NCI-H2107 treated with DMSO at 0.1 percent for 48 hours (cell line): ENCODE data around the gene RHOT1.
A peak's percentile ranks its signal among the peaks of the same experiment; 100 is the strongest.
"Not testable (repeated sequence)": the region's sequence is repeated elsewhere in the genome, so short reads cannot be mapped to it uniquely, and the experiment has no call there.

Experiments used
- DNase-seq: peaks from one replicate; lab custom pipeline; 2025; ENCODE audit not compliant: unreplicated experiment; lab: John Stamatoyannopoulos, UW

Gene RHOT1

GRCh38 chr17:32142038-32142856 lies at the start of gene RHOT1:
RHOT1 (plus strand) TSS chr17:32142502; CDS start chr17:32142693, 191 bp downstream.
- peak; percentile 84 for DNase-seq

DNA sequence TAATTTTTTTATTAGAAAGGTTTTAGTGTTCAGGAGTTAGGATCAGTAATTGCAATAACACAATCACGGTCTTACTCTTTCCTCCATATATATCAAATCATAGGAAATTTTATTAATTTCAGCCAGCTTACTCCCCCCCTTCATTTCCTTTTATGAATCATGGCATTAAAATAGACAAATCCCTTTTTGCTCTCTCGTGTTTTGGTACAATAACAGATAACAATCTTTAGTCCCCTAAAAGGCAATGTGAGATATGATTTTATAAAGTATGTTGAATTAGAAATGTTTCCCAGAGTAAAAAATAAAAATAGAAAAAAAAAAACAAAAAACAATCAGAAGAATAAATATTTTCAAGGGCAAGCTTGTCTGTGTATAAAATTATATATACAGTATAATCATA lies 42.6 kb upstream of the RHOT1 start:
- DNase-seq, result no peak

GRCh38 chr17:32100323-32100722 lies 42.0 kb upstream of the RHOT1 start:
- not testable (repeated sequence) for DNase-seq

GRCh38 chr17:32100971-32101631 lies 41.2 kb upstream of the RHOT1 start:
- DNase-seq, result peak; percentile 60

DNA sequence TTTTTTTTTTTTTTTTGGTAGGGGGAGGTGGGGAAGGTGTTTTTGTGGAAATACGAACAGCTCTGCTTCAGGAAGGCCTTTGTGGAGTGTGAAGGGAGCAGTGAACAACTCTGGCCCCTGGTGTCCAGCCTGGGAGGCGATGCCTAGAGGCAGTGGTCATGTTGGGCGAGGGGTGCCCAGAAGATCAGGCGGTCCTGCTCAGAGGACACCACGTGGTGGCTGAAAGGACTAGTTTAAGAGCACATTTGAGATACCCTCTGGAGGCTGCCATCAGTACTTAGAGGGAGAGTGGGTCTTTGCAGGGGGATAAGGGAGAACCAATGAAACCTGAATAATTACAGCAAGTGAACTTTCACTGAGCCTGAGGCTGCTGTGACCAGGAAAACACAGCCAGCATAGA lies 40.1 kb upstream of the RHOT1 start:
- no peak for DNase-seq

GRCh38 chr17:32102646-32103186 lies 39.6 kb upstream of the RHOT1 start:
- DNase-seq, result no peak

GRCh38 chr17:32103476-32104113 lies 38.7 kb upstream of the RHOT1 start:
- DNase-seq, result no peak

GRCh38 chr17:32104158-32104557 lies 38.1 kb upstream of the RHOT1 start:
- no peak for DNase-seq

DNA sequence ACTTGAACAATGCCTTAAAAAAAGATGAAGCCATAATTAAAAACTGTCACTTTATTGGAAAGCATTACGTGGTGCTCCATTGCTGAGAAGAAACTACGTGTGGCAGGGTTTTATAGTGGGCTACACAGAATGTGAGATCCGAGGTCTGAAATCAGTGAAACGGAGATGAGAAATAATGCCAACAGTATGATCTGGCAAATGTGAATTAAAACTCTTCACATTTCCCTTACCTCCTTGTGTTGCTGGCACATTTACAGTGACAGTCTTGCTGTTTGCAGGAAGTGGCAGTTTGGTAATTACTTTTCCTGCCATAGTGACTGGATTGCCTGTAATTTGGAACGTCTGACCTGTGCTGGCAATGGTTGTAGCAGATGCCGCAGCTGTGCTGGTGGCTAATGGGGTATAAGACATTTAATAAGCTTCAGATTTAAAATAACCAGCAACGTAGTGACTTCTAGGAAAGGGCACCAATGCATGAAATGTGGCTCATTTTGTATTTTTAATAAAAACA lies 35.8 kb upstream of the RHOT1 start:
- DNase-seq, result not testable (repeated sequence)

- DNase-seq, result not testable (repeated sequence)
Measured at GRCh38 chr17:32107194-32107593, 35.1 kb upstream of the RHOT1 start.

DNA sequence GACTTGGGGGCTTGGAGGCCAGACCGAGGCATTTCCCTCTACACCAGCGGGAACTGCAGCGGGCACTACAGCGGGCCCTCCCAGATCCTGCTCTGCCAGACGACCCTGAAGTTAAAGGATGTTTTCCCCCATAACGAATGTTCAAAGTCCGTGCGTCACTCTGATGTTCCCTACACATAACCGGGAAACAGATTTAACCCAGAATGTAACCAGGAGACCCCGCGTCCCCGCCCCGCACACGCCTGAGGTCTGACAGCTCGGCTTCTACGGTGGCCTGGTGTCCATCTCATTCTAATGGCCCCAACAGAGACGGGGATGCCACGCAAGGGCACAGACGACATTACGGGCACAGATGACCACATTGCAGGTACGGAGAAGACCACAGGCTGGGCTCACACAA lies 31.7 kb upstream of the RHOT1 start:
- DNase-seq, result no peak

DNA sequence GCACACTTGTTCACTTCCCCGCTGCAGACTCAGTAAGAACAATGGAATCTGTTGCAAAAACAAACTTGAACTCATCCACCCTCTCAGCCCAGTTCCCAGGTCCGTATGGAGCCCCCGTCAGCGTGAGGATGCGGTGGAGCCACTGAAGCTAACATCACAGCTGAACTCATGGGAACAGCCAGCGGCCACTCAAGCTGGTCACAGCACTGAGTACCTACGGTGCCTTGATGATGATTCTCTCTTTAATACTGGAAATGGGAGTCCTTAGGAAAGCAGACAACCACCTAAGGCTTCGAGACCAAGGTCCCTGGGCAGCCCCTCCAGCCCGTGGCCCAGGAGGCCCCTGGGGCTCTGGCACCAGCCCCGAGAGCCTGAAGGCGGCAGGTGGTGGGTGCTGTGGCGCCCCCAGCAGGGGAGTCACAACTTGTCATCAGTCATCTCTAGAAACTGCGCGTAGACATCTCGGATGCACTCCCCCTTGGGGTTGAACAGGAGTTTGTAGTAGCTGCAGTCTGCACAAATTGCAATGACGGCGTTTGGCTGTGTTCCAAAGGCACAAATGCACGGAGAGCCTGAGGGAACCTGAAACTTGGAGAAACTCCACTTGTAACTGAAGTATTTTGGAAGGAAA lies 31.0 kb upstream of the RHOT1 start:
- no peak for DNase-seq

DNA sequence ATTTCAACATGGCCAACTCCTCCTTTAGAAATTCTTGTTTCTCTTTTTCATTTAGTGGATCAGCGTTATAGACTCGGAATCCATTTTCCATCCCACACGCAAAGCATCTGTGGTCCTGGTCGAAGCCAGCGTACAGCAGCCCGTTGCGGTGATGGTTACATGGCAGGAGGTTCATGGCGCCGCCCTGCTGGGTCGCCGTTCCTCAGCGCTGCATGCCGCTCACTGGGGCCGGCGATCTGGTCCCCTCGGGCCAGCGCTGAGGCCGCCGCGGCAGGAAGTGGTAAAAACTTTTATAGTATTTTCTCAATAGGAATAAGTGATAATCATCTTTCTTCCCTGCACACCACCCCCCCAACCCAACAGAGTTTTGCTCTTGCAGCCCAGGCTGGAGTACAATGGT lies 29.9 kb upstream of the RHOT1 start:
- no peak for DNase-seq

DNA sequence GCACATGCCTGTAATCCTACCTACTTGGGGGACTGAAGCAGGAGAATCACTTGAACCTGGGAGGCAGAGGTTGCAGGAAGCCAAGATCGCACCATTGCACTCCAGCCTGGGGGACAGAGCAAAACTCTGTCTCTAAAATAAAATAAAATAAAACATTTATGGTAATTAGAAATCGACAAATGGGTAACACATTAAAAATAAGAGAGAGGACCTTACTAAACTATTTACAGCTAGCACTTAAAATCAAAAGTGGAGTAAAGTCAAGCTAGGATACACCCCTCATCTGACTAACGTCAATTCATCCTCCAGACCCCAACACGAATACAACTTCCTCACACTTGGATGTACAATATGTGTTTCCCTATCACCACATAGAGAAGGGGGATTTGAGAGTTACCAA lies 27.8 kb upstream of the RHOT1 start:
- no peak for DNase-seq

- DNase-seq, result not testable (repeated sequence)
Measured at GRCh38 chr17:32115546-32115945, 26.8 kb upstream of the RHOT1 start.

DNA sequence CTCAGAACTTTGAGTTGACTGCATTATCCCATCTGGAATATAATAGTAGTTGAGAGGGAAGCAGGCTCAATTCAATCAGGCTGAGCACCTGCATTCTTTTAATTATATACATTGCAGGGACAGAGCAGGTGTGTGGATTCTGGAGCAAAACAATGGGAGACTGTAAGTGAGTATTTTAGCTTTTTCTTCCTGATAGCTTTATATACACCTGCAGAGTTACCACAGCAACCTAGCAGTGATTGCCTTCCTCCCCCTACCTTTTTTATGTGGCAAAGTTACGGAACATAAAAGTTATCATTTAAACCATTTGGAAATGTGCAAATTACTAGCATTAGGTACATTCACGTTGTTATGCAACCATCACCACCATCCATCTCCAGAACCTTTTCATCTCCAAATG lies 25.4 kb upstream of the RHOT1 start:
- peak; percentile 87 for DNase-seq

- DNase-seq, result no peak
Measured at GRCh38 chr17:32117399-32117798, 24.9 kb upstream of the RHOT1 start.

- DNase-seq, result not testable (repeated sequence)
Measured at GRCh38 chr17:32118088-32118487, 24.2 kb upstream of the RHOT1 start.

DNA sequence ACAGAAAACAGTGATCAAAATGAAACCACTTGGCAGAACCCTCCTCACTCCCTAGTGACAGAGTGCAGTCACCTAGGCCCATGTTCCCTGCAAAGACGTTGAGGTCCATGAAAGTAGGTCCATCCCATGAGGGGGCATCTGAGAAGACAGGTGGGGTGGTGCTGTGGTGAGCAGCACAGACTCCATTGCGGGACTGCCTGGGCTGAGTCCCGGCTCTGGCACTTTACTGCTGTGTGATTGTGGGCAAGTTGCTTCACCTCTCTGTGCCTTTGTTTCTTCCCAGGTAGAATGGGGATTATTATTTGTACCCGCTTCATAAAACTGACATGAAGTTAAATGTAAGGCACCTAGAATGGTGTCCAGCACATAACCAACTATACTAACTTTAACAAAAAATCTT lies 23.5 kb upstream of the RHOT1 start:
- no peak for DNase-seq

- DNase-seq, result no peak
Measured at GRCh38 chr17:32120141-32120540, 22.2 kb upstream of the RHOT1 start.

GRCh38 chr17:32120716-32121115 lies 21.6 kb upstream of the RHOT1 start:
- DNase-seq, result no peak
